SK-N-SH treated with all-trans-retinoic acid at 6 μM for 48 hours (cell line): ENCODE data around the gene GREB1L.

ENCODE experiments used
- ATAC-seq: fragments of 200-7000 bp; cut with Tn5 transposase; 3 replicates; pipeline ENCODE4 v1.9.1; 2020; ENCODE audit warnings: mild to moderate bottlenecking, moderate library complexity
- BACH2 ChIP-seq: fragments of 250-450 bp; sonication (Bioruptor Pico); IDR thresholded peaks from 2 replicates; pipeline ENCODE4 v1.9.0; 2021; ENCODE audit warnings: mild to moderate bottlenecking, borderline replicate concordance
- CSDC2 ChIP-seq: fragments of 250-450 bp; sonication (Bioruptor Pico); IDR thresholded peaks from 2 replicates; pipeline ENCODE4 v1.5.0; 2020; ENCODE audit warnings: mild to moderate bottlenecking, moderate library complexity
- ESRRG ChIP-seq: fragments of 250-450 bp; sonication (Bioruptor Pico); IDR thresholded peaks from 2 replicates; pipeline ENCODE4 v1.6.1; 2021; ENCODE audit warnings: mild to moderate bottlenecking
- GLIS3 ChIP-seq: fragments of 250-450 bp; sonication (Bioruptor Pico); IDR thresholded peaks from 2 replicates; pipeline ENCODE4 v1.5.0; 2020; ENCODE audit warnings: mild to moderate bottlenecking, moderate library complexity
- ISL1 ChIP-seq: fragments of 250-450 bp; sonication (Bioruptor Pico); IDR thresholded peaks from 2 replicates; pipeline ENCODE4 v2.1.2; 2022; ENCODE audit warnings: mild to moderate bottlenecking, moderate library complexity
- OSR1 ChIP-seq: fragments of 250-450 bp; sonication (Bioruptor Pico); IDR thresholded peaks from 2 replicates; pipeline ENCODE4 v1.8.0; 2022; ENCODE audit warnings: moderate library complexity, mild to moderate bottlenecking, inconsistent platforms
- PPARA ChIP-seq: fragments of 250-450 bp; sonication (Bioruptor Pico); IDR thresholded peaks from 2 replicates; pipeline ENCODE4 v1.5.0; 2020; ENCODE audit warnings: mild to moderate bottlenecking, borderline replicate concordance
- RARB ChIP-seq: fragments of 250-450 bp; sonication (Bioruptor Pico); IDR thresholded peaks from 2 replicates; pipeline ENCODE4 v1.8.0; 2021; ENCODE audit warnings: mild to moderate bottlenecking, moderate library complexity
- SNAI2 ChIP-seq: fragments of 250-450 bp; sonication (Bioruptor Pico); IDR thresholded peaks from 2 replicates; pipeline ENCODE4 v1.5.0; 2020; ENCODE audit warnings: mild to moderate bottlenecking, moderate library complexity
- TOX ChIP-seq: fragments of 250-450 bp; sonication (Bioruptor Pico); IDR thresholded peaks from 2 replicates; pipeline ENCODE4 v1.8.0; 2021; ENCODE audit warnings: mild to moderate bottlenecking, moderate library complexity, borderline replicate concordance
- ZC3H10 ChIP-seq: fragments of 250-450 bp; sonication (Bioruptor Pico); IDR thresholded peaks from 2 replicates; pipeline ENCODE4 v1.5.1; 2021; ENCODE audit warnings: mild to moderate bottlenecking, moderate library complexity
- ZFP3 ChIP-seq: fragments of 250-450 bp; sonication (Bioruptor Pico); IDR thresholded peaks from 2 replicates; pipeline ENCODE4 v1.5.0; 2020; ENCODE audit warnings: mild to moderate bottlenecking, moderate library complexity
- ZFP30 ChIP-seq: fragments of 450-650 bp; formaldehyde crosslinking; IDR thresholded peaks from 2 replicates; pipeline ENCODE4 v1.5.0; 2022; ENCODE audit warnings: mild to moderate bottlenecking, moderate library complexity
- ZNF565 ChIP-seq: fragments of 450-650 bp; formaldehyde crosslinking; conservative IDR thresholded peaks from 2 replicates; pipeline ENCODE4 v1.5.0; 2020; ENCODE audit warnings: low read depth, mild to moderate bottlenecking, moderate library complexity
- ZNF70 ChIP-seq: fragments of 450-650 bp; formaldehyde crosslinking; IDR thresholded peaks from 2 replicates; pipeline ENCODE4 v1.5.0; 2020; ENCODE audit warnings: mild to moderate bottlenecking, moderate library complexity
- ZNF8 ChIP-seq: fragments of 450-650 bp; formaldehyde crosslinking; IDR thresholded peaks from 2 replicates; pipeline ENCODE4 v1.5.0; 2020; ENCODE audit warnings: mild to moderate bottlenecking, moderate library complexity
- TF ChIP-seq, protein P1 (sequence below): fragments of 250-450 bp; sonication (Bioruptor Pico); IDR thresholded peaks from 2 replicates; pipeline ENCODE4 v1.5.0; 2020; ENCODE audit warnings: mild to moderate bottlenecking, moderate library complexity
- TF ChIP-seq, protein P2 (sequence below): fragments of 250-450 bp; sonication (Bioruptor Pico); IDR thresholded peaks from 2 replicates; pipeline ENCODE4 v1.5.1; 2020; ENCODE audit warnings: low read depth, mild to moderate bottlenecking, moderate library complexity
- TF ChIP-seq, protein P3 (sequence below): fragments of 250-450 bp; sonication (Bioruptor Pico); IDR thresholded peaks from 2 replicates; pipeline ENCODE4 v1.8.0; 2020; ENCODE audit warnings: mild to moderate bottlenecking, moderate library complexity, borderline replicate concordance
- TF ChIP-seq, protein P4 (sequence below): fragments of 250-450 bp; sonication (Bioruptor Pico); IDR thresholded peaks from 2 replicates; pipeline ENCODE4 v1.8.0; 2021; ENCODE audit warnings: low read depth, mild to moderate bottlenecking, moderate library complexity, borderline replicate concordance
- TF ChIP-seq, protein P5 (sequence below): fragments of 250-450 bp; sonication (Bioruptor Pico); IDR thresholded peaks from 2 replicates; pipeline ENCODE4 v1.5.1; 2021; ENCODE audit warnings: mild to moderate bottlenecking, moderate library complexity

The GREB1L gene

DNA sequence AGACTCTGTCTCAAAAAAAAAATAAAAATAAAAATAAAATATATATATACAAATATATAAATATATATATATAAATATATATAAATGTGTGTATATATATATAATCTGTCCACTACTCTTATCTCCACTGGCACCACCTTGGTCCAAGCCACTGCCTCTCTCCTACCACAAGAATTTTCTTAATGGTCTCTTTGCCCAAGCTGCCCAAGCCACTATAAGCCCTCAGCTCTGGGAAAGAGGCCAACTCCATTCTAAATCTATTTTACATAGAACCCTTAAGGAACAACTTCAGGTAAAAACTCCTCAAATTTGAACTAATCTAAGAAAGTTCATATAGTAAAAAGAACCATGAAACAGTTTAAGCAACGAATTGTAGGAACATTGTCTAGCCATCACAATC is 45.6 kb upstream of the GREB1L start:
- no peak for TF ChIP-seq RARB (CRISPR knock-in tag)
- TF ChIP-seq, all 23 proteins: peak for 0
- ATAC-seq = no peak

DNA sequence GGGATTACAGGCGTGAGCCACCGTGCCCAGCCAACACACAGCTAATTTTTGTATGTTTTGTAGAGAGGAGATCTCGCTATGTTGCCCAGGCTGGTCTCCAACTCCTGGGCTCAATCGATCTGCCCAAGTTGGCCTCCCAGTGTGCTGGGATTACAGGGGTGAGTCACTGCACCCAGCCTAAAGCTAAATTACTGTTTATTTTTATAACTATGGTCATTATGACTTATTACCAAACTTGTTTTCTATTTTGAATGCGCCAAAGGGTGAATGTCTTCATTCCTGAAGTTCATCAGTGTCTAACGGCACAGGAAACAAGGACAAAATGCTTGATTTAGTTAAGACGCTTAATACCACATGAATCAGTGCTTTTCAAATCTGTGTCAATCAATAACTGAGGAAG is 38.9 kb upstream of the GREB1L start:
- TF ChIP-seq OSR1 (CRISPR knock-in tag) (no peak), GLIS3 (CRISPR knock-in tag) (no peak), ESRRG (CRISPR knock-in tag) (no peak), ZFP30 (CRISPR knock-in tag) (no peak), SNAI2 (CRISPR knock-in tag) (no peak), ZNF8 (CRISPR knock-in tag) (no peak)
- TF ChIP-seq, protein P1, sequence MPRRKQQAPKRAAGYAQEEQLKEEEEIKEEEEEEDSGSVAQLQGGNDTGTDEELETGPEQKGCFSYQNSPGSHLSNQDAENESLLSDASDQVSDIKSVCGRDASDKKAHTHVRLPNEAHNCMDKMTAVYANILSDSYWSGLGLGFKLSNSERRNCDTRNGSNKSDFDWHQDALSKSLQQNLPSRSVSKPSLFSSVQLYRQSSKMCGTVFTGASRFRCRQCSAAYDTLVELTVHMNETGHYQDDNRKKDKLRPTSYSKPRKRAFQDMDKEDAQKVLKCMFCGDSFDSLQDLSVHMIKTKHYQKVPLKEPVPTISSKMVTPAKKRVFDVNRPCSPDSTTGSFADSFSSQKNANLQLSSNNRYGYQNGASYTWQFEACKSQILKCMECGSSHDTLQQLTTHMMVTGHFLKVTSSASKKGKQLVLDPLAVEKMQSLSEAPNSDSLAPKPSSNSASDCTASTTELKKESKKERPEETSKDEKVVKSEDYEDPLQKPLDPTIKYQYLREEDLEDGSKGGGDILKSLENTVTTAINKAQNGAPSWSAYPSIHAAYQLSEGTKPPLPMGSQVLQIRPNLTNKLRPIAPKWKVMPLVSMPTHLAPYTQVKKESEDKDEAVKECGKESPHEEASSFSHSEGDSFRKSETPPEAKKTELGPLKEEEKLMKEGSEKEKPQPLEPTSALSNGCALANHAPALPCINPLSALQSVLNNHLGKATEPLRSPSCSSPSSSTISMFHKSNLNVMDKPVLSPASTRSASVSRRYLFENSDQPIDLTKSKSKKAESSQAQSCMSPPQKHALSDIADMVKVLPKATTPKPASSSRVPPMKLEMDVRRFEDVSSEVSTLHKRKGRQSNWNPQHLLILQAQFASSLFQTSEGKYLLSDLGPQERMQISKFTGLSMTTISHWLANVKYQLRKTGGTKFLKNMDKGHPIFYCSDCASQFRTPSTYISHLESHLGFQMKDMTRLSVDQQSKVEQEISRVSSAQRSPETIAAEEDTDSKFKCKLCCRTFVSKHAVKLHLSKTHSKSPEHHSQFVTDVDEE (CRISPR knock-in tag) = no peak
- TF ChIP-seq, protein P2, sequence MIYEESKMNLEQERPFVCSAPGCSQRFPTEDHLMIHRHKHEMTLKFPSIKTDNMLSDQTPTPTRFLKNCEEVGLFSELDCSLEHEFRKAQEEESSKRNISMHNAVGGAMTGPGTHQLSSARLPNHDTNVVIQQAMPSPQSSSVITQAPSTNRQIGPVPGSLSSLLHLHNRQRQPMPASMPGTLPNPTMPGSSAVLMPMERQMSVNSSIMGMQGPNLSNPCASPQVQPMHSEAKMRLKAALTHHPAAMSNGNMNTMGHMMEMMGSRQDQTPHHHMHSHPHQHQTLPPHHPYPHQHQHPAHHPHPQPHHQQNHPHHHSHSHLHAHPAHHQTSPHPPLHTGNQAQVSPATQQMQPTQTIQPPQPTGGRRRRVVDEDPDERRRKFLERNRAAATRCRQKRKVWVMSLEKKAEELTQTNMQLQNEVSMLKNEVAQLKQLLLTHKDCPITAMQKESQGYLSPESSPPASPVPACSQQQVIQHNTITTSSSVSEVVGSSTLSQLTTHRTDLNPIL (CRISPR knock-in tag) = no peak
- TF ChIP-seq, protein P3, sequence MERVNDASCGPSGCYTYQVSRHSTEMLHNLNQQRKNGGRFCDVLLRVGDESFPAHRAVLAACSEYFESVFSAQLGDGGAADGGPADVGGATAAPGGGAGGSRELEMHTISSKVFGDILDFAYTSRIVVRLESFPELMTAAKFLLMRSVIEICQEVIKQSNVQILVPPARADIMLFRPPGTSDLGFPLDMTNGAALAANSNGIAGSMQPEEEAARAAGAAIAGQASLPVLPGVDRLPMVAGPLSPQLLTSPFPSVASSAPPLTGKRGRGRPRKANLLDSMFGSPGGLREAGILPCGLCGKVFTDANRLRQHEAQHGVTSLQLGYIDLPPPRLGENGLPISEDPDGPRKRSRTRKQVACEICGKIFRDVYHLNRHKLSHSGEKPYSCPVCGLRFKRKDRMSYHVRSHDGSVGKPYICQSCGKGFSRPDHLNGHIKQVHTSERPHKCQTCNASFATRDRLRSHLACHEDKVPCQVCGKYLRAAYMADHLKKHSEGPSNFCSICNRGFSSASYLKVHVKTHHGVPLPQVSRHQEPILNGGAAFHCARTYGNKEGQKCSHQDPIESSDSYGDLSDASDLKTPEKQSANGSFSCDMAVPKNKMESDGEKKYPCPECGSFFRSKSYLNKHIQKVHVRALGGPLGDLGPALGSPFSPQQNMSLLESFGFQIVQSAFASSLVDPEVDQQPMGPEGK (CRISPR knock-in tag) = no peak
- TF ChIP-seq, protein P4, sequence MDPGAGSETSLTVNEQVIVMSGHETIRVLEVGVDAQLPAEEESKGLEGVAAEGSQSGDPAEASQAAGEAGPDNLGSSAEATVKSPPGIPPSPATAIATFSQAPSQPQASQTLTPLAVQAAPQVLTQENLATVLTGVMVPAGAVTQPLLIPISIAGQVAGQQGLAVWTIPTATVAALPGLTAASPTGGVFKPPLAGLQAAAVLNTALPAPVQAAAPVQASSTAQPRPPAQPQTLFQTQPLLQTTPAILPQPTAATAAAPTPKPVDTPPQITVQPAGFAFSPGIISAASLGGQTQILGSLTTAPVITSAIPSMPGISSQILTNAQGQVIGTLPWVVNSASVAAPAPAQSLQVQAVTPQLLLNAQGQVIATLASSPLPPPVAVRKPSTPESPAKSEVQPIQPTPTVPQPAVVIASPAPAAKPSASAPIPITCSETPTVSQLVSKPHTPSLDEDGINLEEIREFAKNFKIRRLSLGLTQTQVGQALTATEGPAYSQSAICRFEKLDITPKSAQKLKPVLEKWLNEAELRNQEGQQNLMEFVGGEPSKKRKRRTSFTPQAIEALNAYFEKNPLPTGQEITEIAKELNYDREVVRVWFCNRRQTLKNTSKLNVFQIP (CRISPR knock-in tag) = no peak
- TF ChIP-seq, protein P5, sequence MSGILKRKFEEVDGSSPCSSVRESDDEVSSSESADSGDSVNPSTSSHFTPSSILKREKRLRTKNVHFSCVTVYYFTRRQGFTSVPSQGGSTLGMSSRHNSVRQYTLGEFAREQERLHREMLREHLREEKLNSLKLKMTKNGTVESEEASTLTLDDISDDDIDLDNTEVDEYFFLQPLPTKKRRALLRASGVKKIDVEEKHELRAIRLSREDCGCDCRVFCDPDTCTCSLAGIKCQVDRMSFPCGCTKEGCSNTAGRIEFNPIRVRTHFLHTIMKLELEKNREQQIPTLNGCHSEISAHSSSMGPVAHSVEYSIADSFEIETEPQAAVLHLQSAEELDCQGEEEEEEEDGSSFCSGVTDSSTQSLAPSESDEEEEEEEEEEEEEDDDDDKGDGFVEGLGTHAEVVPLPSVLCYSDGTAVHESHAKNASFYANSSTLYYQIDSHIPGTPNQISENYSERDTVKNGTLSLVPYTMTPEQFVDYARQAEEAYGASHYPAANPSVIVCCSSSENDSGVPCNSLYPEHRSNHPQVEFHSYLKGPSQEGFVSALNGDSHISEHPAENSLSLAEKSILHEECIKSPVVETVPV (CRISPR knock-in tag) = no peak
- TF ChIP-seq, all 23 proteins: peak for 0

DNA sequence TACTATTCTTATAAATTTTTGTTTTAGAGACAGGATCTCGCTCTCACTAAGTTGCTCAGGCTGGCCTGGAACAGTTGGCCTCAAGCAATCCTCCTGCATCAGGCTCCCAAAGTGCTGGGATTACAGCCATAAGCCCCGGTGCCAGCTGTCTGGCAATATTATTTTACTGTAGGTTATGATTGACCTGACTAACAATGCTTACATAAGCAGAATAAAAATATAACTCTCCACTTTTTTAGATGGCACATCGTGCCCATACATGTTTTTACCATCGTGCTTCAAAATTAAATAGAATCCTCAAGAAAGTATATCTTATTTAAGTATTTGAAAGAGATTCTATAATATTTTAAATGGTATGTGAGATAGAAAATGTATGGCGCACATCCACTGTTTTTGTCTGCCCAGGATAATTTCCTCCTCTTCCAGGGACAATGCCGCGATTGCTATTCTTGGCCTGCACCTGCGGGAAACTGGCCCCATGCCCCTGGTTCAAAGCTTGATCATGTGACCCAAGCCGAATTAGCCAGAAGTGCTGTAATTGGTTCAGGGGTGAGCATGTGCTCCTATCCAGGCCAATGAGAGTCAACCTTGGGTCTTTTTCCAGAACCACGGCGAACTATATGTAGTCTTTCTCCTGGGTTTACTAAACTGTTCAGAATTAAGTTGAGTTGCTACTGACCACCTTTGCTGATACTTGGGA is 38.3 kb upstream of the GREB1L start:
- no peak for ATAC-seq
- TF ChIP-seq ZNF8 (CRISPR knock-in tag) (no peak), ZC3H10 (CRISPR knock-in tag) (no peak), PPARA (CRISPR knock-in tag) (no peak), ISL1 (CRISPR knock-in tag) (no peak), ZNF565 (no peak), ZNF70 (CRISPR knock-in tag) (no peak), CSDC2 (CRISPR knock-in tag) (no peak), TOX (CRISPR knock-in tag) (no peak), SNAI2 (CRISPR knock-in tag) (no peak), ZFP3 (CRISPR knock-in tag) (no peak), ZFP30 (CRISPR knock-in tag) (no peak), BACH2 (CRISPR knock-in tag) (no peak), ESRRG (CRISPR knock-in tag) (no peak), OSR1 (CRISPR knock-in tag) (no peak), RARB (CRISPR knock-in tag) (no peak)
- TF ChIP-seq, protein P3 (CRISPR knock-in tag) = no peak
- TF ChIP-seq, protein P4 (CRISPR knock-in tag) = no peak
- TF ChIP-seq, protein P2 (CRISPR knock-in tag) = no peak

More for the DNA sequence above, 38.9 kb upstream of the GREB1L start:
- ATAC-seq = no peak
